Activated T-helper 2 cell treated with anti-CD3 and anti-CD28 coated beads, Interferon-gamma antibody, Interleukin-2, Interleukin-4, amounts not matched to agents 10 μg/mL and 5 μg/mL and 100 μg/mL, durations not matched to agents 14 hours and 24 hours and 36 hours (primary cell): ENCODE results near the gene CFAP54. TPM values are rescaled to one million over a fixed set of nuclear protein-coding genes. Genes with fewer than 3 reads are reported as not detected.
A peak's percentile ranks its signal among the peaks of the same experiment; 100 is the strongest.

Experiments
- DNase-seq: peaks from one replicate; pipeline ENCODE4 v3.0.0; 2021; ENCODE audit warnings: low spot score
- H3K27ac Mint-ChIP-seq: one replicate; pipeline ENCODE4 v1.8.0; 2021; ENCODE audit warnings: mixed read lengths
- H3K27me3 Mint-ChIP-seq: one replicate; pipeline ENCODE4 v1.8.0; 2021; ENCODE audit warnings: low read depth, mixed read lengths
- H3K36me3 Mint-ChIP-seq: one replicate; pipeline ENCODE4 v1.8.0; 2021; ENCODE audit warnings: low read depth, mixed read lengths
- H3K4me1 Mint-ChIP-seq: one replicate; pipeline ENCODE4 v1.8.0; 2021; ENCODE audit warnings: low read depth, mixed read lengths
- H3K4me3 Mint-ChIP-seq: one replicate; pipeline ENCODE4 v1.8.0; 2021; ENCODE audit warnings: low read depth, mild to moderate bottlenecking, moderate library complexity, mixed read lengths
- H3K9me3 Mint-ChIP-seq: one replicate; pipeline ENCODE4 v1.8.0; 2021; ENCODE audit warnings: mixed read lengths
- intact Hi-C: fragments of 100-400 bp; cut with micrococcal nuclease; formaldehyde crosslinking; loops from one replicate; pipeline ENCODE4 v1.15.1; 2023
- total RNA-seq: library from RNA; stranded (reverse); gene quantifications from 2 replicates; pipeline ENCODE4 v1.2.3, GENCODE V29; 2022

The CFAP54 gene, protein sequence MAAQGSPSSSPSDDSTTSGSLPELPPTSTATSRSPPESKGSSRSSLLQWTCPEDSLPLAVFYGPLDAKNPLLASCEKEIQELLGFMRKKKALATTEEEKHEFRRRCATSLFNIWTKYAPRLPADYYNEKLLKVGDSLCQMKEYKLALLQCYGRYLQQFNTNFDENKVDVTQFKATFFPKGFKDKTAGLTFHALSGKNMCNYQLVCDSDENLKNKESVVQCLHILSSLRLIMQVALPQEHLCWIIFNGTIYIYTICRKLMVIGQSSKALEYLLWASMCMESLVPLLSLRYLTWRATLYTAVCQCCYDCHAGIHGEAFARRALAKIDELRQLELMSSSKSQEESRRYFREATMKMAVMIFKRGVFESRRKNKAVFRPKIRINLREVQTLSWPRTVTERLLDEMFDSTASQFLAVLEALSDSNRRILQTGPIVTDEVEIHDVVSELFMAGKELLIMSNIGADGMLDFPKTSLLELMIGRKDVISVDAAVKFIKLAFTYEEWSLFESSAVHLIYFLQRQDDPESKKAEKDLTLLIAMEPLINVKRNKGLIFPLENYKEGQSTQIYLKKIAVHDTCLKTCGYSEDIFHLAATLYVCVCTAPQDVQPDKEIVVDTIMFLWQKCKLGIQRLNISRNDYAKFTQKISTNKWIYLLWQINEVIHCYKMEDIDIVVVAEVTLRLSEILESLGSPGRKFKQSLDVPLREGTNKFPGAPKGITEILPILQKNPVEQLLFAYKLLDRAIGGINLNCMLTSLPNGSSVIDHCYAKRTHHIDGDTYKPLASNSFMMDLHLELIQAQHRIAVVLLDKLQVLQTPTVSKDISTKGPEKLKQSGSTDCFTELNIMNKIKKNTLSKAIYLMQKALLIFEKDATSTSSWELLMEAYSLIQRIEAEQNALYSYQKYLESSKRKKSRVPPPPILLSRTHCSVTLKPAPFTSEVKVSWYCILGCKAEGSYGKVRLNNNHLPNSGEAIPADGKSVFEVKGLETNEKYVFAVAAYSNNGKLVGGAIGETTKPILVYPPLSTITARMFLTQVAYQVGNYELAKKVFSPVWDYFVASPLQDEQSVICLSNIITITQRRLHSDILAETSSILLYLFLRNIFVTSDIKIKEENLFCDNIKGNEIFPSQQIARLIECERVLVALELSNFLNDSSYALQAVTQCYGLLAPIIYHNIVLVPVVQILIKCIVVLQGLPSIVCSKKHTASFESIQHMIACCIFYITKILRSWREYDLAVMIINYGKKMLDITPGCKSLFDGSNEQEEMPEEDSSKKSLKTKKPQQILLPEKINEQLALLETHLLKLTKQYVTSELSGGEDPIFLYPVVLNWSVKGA (N-terminal part only)
- 0.14 and 0.23 TPM in 2 replicates for total RNA-seq

DNA sequence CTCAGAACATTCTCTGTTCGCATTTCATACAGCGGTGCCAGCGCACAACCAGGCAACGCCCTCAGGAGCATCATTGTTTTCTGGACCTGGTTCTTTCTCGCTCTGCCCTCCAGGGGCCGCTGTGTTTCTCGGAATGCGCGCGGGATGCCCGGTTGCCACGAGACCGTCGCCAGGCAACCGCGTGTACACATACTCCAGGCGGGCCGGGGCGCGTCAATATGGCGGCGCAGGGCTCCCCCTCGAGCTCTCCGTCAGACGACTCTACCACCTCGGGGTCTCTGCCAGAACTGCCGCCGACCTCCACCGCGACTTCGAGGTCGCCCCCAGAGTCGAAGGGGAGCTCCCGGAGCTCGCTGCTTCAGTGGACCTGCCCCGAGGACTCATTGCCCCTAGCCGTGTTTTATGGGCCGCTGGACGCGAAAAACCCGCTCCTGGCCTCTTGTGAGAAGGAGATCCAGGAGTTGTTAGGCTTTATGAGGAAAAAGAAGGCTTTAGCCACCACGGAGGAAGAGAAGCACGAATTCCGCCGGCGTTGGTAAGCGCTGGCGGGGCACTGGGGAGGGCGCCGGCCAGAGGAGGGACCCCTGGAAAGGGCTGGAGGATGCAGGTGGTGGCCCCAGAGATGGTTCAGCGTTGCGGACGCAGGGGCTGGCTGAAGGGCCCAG lies at the start of gene CFAP54:
Gene CFAP54, plus strand, starts transcription at position 186 of the 665 bp plus-strand sequence. Its CDS starts 33 bp downstream, at position 219.
- Mint-ChIP-seq H3K27ac (peak within 1 kb of the TSS; percentile 48), H3K36me3 (no peaks in the 10 kb centered on the region)
- intact Hi-C loops = no loop called here

DNA sequence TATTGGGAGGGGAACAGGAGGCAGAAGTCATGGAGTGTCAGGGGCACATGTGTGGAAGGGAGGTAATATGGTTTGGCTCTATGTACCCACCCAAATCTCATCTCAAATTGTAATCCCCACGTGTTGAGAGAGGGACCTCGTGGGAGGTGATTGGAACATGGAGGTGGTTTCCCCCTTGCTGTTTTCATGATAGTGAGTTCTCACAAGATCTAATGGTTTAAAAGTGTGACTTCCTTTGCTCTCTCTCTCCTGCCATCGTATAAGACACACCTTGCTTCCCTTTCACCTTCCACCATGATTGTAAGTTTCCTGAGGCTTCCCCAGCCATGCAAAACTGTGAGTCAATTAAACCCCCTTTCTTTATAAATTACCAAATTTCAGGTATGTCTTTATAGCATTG lies 47.6 kb upstream of the CFAP54 start:
- no peak overlapping the region for H3K4me3 Mint-ChIP-seq
- H3K4me1 Mint-ChIP-seq = peaks cover 51% of the 10 kb centered on the region
- intact Hi-C loops = loop anchor here (10.0 kb wide), 1 partner anchor 133 kb away; no protein-coding TSS in a partner anchor
- no peak for DNase-seq
- peaks cover 10% of the 10 kb centered on the region for H3K36me3 Mint-ChIP-seq
- H3K27ac Mint-ChIP-seq = no peak overlapping the region
- H3K9me3 Mint-ChIP-seq = peaks cover 9% of the 10 kb centered on the region
- H3K27me3 Mint-ChIP-seq = no peaks in the 10 kb centered on the region

More for the DNA sequence above, at the start of gene CFAP54:
- DNase-seq = peak; percentile 92
- Mint-ChIP-seq H3K27me3 (peaks cover 25% of the 10 kb centered on the region), H3K9me3 (no peaks in the 10 kb centered on the region), H3K4me3 (peak within 1 kb of the TSS; percentile 84), H3K4me1 (peaks cover 31% of the 10 kb centered on the region)

DNA sequence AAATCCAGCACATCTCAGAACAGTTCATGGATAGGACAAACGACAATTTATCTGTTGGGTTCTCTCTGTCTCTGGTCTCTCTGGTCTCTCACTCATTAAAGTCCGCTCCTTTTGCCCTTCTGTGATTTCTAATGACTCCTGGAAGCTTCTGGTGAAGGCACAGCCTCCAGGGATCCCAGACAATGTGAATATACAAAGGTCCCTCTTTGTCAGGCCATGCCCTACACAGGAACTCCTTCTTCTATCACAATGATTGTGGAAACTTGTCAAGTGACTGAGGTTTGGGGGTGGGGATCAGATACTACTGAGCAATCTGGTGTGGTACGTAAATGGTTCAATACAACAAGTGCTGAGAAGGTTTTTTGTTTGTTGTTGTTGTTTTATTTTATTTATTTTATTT lies 46.5 kb upstream of the CFAP54 start:
- intact Hi-C loops = loop anchor here (10.0 kb wide), 1 partner anchor 132 kb away; no protein-coding TSS in a partner anchor
- no peak overlapping the region for H3K27ac Mint-ChIP-seq
- peaks cover 10% of the 10 kb centered on the region for H3K36me3 Mint-ChIP-seq
- no peak for DNase-seq
- H3K9me3 Mint-ChIP-seq = peaks cover 9% of the 10 kb centered on the region
- no peak overlapping the region for H3K4me3 Mint-ChIP-seq
- no peaks in the 10 kb centered on the region for H3K27me3 Mint-ChIP-seq
- peaks cover 50% of the 10 kb centered on the region for H3K4me1 Mint-ChIP-seq

DNA sequence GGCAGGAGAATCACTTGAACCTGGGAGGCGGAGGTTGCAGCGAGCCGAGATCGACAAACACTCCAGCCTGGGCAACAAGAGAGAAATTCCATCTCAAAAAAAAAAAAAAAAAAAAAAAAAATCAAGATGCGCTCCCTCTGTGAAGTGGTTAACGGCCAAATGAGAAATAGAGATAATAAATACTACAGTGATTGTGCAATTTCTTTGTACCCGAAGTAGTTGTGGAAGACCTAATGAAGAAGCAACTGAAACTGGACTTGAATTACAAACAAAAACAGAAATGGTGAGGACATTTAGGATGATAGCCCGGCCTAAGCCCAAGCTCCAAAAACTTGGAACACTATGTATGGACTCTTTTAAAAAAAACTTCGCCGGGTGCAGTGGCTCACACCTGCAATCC lies 45.0 kb upstream of the CFAP54 start:
- Mint-ChIP-seq H3K36me3 (peaks cover 10% of the 10 kb centered on the region), H3K27ac (no peak overlapping the region), H3K4me3 (no peak overlapping the region), H3K9me3 (peaks cover 9% of the 10 kb centered on the region), H3K27me3 (no peaks in the 10 kb centered on the region), H3K4me1 (peaks cover 45% of the 10 kb centered on the region)
- DNase-seq = no peak
- intact Hi-C loops = loop anchor here (10.0 kb wide), 1 partner anchor 130 kb away; no protein-coding TSS in a partner anchor

DNA sequence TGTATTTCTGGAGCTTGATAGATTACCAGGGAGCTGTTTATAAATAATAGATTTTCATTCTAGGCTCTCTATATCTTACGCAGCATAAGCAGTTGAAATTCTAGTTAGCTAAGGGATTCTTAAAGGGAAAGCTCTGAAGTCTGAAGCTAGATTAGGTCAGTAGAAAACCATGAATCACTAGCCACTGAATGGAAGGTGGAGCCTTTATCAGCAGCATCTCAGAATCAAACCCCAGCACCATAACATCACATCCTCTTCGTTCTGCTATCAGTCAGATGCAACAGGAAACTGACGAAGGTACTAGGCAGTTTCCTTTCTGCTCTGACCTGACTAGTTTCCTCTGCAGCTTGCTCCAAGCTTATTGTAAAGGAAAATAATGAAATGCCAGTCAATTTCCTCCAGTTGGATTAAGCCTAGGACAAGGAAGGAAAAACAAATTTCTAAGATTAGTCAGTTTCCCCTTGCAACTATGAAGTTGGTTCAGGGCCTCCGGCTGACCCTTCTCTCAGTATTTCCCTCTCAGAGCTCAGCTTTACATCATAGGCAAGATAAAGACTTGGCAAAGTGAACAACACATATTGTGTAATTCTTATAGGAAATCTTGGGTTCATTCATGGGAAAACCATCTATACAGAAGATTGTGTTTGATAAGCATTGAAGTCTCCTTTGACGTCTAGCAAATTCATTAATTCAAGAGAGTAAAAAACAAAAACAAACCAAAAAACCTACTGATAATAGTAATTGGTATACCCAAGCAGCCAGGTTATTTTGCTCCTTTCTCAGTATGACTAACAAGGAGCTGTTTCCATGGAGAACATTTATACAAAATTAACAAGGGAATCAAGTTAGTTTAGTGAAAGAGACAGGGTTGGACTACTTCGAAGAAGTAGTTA lies 43.4 kb upstream of the CFAP54 start:
- Mint-ChIP-seq H3K27me3 (no peaks in the 10 kb centered on the region), H3K4me3 (peak overlapping the region; percentile 26), H3K27ac (peak overlapping the region; percentile 94), H3K4me1 (peaks cover 50% of the 10 kb centered on the region), H3K9me3 (peaks cover 15% of the 10 kb centered on the region), H3K36me3 (peaks cover 6% of the 10 kb centered on the region)
- intact Hi-C loops = loop anchor here (1.0 to 10.0 kb wide), 8 partner anchors 12 to 409 kb away; partner anchors contain the start of gene LTA4H
- DNase-seq = peak; percentile 72

DNA sequence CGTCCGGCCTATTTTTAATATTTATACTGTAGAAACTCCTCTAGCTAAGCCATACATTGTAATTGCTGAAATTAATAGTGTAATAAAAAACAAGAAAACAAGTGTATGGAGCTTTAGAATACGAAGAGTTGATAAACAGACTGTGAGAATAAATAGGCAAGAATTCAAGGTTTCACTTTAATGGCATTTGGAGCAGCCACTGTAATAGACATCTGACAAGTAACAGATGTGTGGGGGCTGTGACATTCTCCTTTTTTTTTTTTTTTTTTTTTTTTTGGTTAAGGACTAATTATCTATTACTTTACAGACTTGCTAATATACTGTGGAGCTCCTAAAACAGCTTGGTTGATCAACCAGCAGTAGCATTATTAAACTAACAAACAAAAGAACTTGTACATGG lies 42.1 kb upstream of the CFAP54 start:
- H3K9me3 Mint-ChIP-seq = peaks cover 11% of the 10 kb centered on the region
- no peak for DNase-seq
- H3K36me3 Mint-ChIP-seq = peaks cover 3% of the 10 kb centered on the region
- intact Hi-C loops = loop anchor here (2.0 to 10.0 kb wide), 3 partner anchors 70 to 410 kb away; partner anchors contain the start of gene LTA4H
- H3K4me1 Mint-ChIP-seq = peaks cover 47% of the 10 kb centered on the region
- H3K4me3 Mint-ChIP-seq = no peak overlapping the region
- H3K27ac Mint-ChIP-seq = no peak overlapping the region
- no peaks in the 10 kb centered on the region for H3K27me3 Mint-ChIP-seq

DNA sequence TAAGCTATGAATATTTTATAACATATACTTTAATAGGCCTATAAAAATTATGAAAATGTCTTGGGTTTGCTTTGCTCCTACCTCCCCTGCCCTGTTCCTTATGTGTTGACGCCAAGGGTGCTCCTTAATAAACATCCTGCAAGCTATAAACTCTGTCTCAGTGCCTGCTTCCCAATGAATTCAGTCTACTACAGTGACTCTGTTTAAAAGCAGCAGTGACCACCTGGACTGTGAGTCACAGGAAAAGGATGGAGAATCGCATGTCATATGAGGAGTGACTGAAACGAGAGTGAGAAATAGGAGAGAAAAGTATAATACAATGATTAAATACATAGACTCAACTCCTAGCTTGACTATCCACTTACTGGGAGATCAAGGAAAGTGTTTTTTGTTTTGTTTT lies 41.1 kb upstream of the CFAP54 start:
- peaks cover 3% of the 10 kb centered on the region for H3K36me3 Mint-ChIP-seq
- H3K4me3 Mint-ChIP-seq = no peak overlapping the region
- DNase-seq = no peak
- peaks cover 42% of the 10 kb centered on the region for H3K4me1 Mint-ChIP-seq
- H3K27me3 Mint-ChIP-seq = no peaks in the 10 kb centered on the region
- peaks cover 8% of the 10 kb centered on the region for H3K9me3 Mint-ChIP-seq
- intact Hi-C loops = loop anchor here (5.0 to 10.0 kb wide), 2 partner anchors 127 to 411 kb away; partner anchors contain the start of gene LTA4H
- H3K27ac Mint-ChIP-seq = no peak overlapping the region

DNA sequence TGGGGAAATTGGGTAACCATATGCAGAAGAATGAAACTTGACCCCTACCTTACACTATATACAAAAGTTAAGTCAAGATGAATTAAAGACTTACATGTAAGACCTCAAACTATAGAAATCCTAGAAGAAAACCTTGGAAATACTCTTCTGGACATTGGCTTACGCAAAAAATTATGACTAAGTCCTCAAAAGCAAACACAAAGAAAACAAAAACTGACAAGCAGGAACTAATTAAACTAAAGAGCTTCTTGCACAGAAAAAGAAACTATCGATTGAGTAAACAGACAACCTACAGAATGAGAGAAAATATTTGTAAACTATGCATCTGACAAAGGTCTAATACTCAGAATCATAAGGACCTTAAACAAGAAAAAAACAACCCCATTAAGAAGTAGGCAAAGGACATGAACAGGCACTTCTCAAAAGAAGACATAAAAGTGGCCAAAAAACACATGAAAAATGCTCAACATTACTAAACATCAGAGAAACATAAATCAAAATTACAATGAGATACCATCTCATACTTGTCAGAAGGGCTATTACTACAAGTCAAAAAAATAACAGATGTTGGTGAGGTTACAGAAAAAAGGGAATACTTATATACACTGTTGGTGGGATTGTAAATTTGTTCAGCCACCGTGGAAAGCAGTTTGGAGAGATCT lies 37.0 kb upstream of the CFAP54 start:
- peaks cover 22% of the 10 kb centered on the region for H3K4me1 Mint-ChIP-seq
- H3K36me3 Mint-ChIP-seq = peaks cover 3% of the 10 kb centered on the region
- no peaks in the 10 kb centered on the region for H3K27me3 Mint-ChIP-seq
- peaks cover 8% of the 10 kb centered on the region for H3K9me3 Mint-ChIP-seq
- H3K4me3 Mint-ChIP-seq = no peak overlapping the region
- intact Hi-C loops = no loop called here
- H3K27ac Mint-ChIP-seq = no peak overlapping the region
- no peak for DNase-seq

DNA sequence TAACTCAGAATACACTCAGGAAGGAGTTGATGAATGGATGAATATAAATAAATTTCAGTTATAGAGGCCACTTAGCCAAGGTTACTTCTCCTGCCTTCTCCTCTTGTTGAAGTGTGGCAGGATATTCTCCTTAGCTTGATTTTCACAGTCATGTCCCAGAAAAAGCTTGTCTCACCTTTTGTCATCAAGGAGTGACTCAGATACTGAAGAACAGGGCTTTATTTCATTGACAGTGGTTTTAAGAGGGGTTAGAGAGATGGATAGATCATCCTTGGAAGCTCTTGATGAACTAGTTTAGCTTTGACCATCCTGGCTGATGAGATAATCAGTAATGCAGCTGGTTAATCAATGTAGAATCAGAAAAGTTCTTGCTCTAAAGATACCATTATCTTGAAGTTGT lies 35.0 kb upstream of the CFAP54 start:
- no peak for DNase-seq
- Mint-ChIP-seq H3K9me3 (peaks cover 8% of the 10 kb centered on the region), H3K36me3 (peaks cover 3% of the 10 kb centered on the region), H3K4me3 (no peak overlapping the region), H3K27me3 (no peaks in the 10 kb centered on the region), H3K27ac (no peak overlapping the region), H3K4me1 (peaks cover 20% of the 10 kb centered on the region)
- intact Hi-C loops = no loop called here

DNA sequence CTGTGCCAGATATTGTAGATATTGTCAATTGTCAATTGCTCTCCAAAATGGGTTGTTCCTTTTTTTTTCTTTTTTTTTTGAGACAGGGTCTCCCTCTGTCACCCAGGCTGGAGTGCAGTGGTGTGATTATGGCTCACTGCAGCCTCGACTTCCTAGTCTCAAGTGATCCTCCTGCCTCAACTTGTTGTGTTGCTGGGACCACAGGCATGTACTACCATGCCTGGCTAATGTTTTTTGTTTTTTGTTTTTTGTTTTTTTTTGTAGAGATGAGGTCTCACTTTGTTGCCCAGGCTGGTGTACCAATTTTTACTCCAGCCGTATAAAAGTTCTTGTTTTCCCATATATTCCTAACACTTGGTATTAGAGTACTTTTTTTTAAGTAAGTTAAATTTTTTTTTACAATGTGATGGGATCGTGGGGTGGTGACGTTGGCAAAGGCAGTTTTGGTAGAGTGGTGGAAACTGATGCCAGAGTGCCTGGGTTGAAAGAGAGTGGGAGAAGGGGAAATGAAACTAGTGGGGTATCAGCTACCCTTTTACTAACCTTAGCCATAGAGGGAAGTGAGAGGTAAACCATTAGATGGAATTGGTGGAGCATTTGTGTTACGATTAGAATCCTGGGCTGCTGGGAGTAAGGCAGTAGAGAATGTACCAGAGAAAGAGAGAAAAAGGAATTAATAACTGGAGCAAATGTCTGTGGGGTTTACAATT lies 33.0 kb upstream of the CFAP54 start:
- H3K27me3 Mint-ChIP-seq = no peaks in the 10 kb centered on the region
- intact Hi-C loops = no loop called here
- H3K4me3 Mint-ChIP-seq = no peak overlapping the region
- H3K36me3 Mint-ChIP-seq = no peaks in the 10 kb centered on the region
- H3K4me1 Mint-ChIP-seq = peaks cover 8% of the 10 kb centered on the region
- H3K27ac Mint-ChIP-seq = no peak overlapping the region
- no peak for DNase-seq
- no peaks in the 10 kb centered on the region for H3K9me3 Mint-ChIP-seq
